ENCODE data around the gene VAV2. TPM values are rescaled to one million over a fixed set of nuclear protein-coding genes. Genes with fewer than 3 reads are reported as not detected.

VAV2 gene
- polyA plus RNA-seq, 1 donor = 48.4 TPM

- H3K4me3 ChIP-seq (ENCODE audit: low read length) = peak within 1 kb of the TSS; percentile 33
- H3K27ac ChIP-seq (ENCODE audit: low read length) = no peak within 1 kb of the TSS
- H3K27me3 ChIP-seq (ENCODE audit: control insufficient read depth, insufficient read depth, low read length) = no peaks in the 10 kb centered on the region
- H3K36me3 ChIP-seq (ENCODE audit: control insufficient read depth, insufficient read depth, low read length) = no peaks in the 10 kb centered on the region
- no peaks in the 10 kb centered on the region for H3K9me3 ChIP-seq (ENCODE audit: control insufficient read depth, low read depth, low read length)
- peaks cover 37% of the 10 kb centered on the region for H3K4me1 ChIP-seq (ENCODE audit: control insufficient read depth, insufficient read depth, low read length)
- peak; percentile 29 to 57 for DNase-seq
- WGBS (ENCODE audit: insufficient coverage, low lambda C conversion rate) = no CpG with 5 or more reads among the region's 25 CpGs
These were observed 254.1 kb downstream of the VAV2 start, which contains the start of gene SARDH for GRCh38 chr9:133737774-133738639. TSS of gene SARDH (minus strand) at chr9:133738352. CDS start at chr9:133734173, 4,179 bp downstream.

- no peak for DNase-seq
- Histone ChIP-seq H3K27ac (ENCODE audit: low read length) (no peak overlapping the region), H3K4me1 (ENCODE audit: control insufficient read depth, insufficient read depth, low read length) (peaks cover 37% of the 10 kb centered on the region), H3K36me3 (ENCODE audit: control insufficient read depth, insufficient read depth, low read length) (no peaks in the 10 kb centered on the region), H3K4me3 (ENCODE audit: low read length) (no peak overlapping the region), H3K9me3 (ENCODE audit: control insufficient read depth, low read depth, low read length) (no peaks in the 10 kb centered on the region), H3K27me3 (ENCODE audit: control insufficient read depth, insufficient read depth, low read length) (no peaks in the 10 kb centered on the region)
- no CpG with 5 or more reads among the region's 15 CpGs for WGBS (ENCODE audit: insufficient coverage, low lambda C conversion rate)
These were observed 254.9 kb downstream of the VAV2 start for GRCh38 chr9:133737071-133737773.

- no CpG with 5 or more reads among the region's 8 CpGs for WGBS (ENCODE audit: insufficient coverage, low lambda C conversion rate)
- Histone ChIP-seq H3K9me3 (ENCODE audit: control insufficient read depth, low read depth, low read length) (no peaks in the 10 kb centered on the region), H3K27ac (ENCODE audit: low read length) (no peak overlapping the region), H3K36me3 (ENCODE audit: control insufficient read depth, insufficient read depth, low read length) (no peaks in the 10 kb centered on the region), H3K4me1 (ENCODE audit: control insufficient read depth, insufficient read depth, low read length) (peaks cover 34% of the 10 kb centered on the region), H3K27me3 (ENCODE audit: control insufficient read depth, insufficient read depth, low read length) (no peaks in the 10 kb centered on the region), H3K4me3 (ENCODE audit: low read length) (no peak overlapping the region)
- no peak for DNase-seq
These were observed 256.2 kb downstream of the VAV2 start for GRCh38 chr9:133735931-133736330.

- H3K9me3 ChIP-seq (ENCODE audit: control insufficient read depth, low read depth, low read length) = no peaks in the 10 kb centered on the region
- no peak overlapping the region for H3K4me3 ChIP-seq (ENCODE audit: low read length)
- no peak overlapping the region for H3K27ac ChIP-seq (ENCODE audit: low read length)
- no peaks in the 10 kb centered on the region for H3K27me3 ChIP-seq (ENCODE audit: control insufficient read depth, insufficient read depth, low read length)
- H3K36me3 ChIP-seq (ENCODE audit: control insufficient read depth, insufficient read depth, low read length) = no peaks in the 10 kb centered on the region
- no peak for DNase-seq
- H3K4me1 ChIP-seq (ENCODE audit: control insufficient read depth, insufficient read depth, low read length) = peaks cover 28% of the 10 kb centered on the region
- WGBS (ENCODE audit: insufficient coverage, low lambda C conversion rate) = no CpG with 5 or more reads among the region's 10 CpGs
These were observed 256.7 kb downstream of the VAV2 start for GRCh38 chr9:133735415-133735775.

DNA sequence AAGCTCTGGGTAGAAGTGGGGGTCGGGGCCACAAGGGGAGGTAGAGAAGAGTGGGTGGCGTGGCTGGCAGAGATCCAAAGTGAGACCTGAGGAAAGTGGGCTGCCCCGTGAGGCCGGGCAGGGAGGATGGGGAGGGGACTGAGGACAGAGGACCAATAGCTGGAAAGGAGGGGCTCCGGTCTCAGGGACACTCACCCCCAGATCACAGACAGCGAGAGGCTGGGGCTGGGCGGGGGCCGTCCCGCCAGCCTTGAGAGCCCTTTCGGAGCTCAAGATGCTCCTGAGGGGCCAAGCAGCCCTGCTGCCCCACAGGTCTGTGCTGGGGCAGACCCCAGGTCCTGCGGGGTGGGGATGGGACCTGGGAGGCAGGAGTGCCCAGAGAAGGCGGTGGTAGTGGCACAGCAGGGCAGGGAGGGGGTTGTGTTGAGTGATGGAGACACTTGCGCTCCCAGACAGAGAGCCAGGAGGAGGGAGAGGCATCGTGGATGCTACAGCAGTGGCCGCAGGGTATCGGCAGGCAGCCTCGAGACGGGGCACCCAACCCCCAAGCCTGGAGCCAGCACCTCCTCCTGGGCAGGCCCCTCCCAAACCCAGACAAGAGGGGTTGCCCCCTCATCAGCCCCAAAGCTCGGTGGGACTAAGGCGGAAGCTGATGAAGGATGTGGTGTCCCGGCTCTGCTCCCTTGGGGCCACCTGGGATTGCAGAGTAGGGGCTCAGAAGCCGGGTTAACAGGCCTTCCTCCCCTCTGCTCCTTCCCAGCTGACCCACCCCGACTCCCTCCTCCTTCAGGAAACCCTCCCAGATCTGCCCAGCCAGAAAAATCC, 257.3 kb downstream of the VAV2 start:
- H3K4me1 ChIP-seq (ENCODE audit: control insufficient read depth, insufficient read depth, low read length) = peaks cover 23% of the 10 kb centered on the region
- no peak for DNase-seq
- no peaks in the 10 kb centered on the region for H3K36me3 ChIP-seq (ENCODE audit: control insufficient read depth, insufficient read depth, low read length)
- no peaks in the 10 kb centered on the region for H3K9me3 ChIP-seq (ENCODE audit: control insufficient read depth, low read depth, low read length)
- no peaks in the 10 kb centered on the region for H3K27me3 ChIP-seq (ENCODE audit: control insufficient read depth, insufficient read depth, low read length)
- H3K4me3 ChIP-seq (ENCODE audit: low read length) = no peak overlapping the region
- WGBS (ENCODE audit: insufficient coverage, low lambda C conversion rate) = 20% methylated on average over 1 of the region's 23 CpGs
- no peak overlapping the region for H3K27ac ChIP-seq (ENCODE audit: low read length)

GRCh38 chr9:133733796-133734533, 258.2 kb downstream of the VAV2 start:
- no CpG with 5 or more reads among the region's 21 CpGs for WGBS (ENCODE audit: insufficient coverage, low lambda C conversion rate)

GRCh38 chr9:133733421-133733795, 258.7 kb downstream of the VAV2 start:
- Histone ChIP-seq H3K36me3 (ENCODE audit: control insufficient read depth, insufficient read depth, low read length) (no peaks in the 10 kb centered on the region), H3K9me3 (ENCODE audit: control insufficient read depth, low read depth, low read length) (no peaks in the 10 kb centered on the region), H3K4me3 (ENCODE audit: low read length) (no peak overlapping the region), H3K4me1 (ENCODE audit: control insufficient read depth, insufficient read depth, low read length) (peaks cover 10% of the 10 kb centered on the region), H3K27ac (ENCODE audit: low read length) (no peak overlapping the region), H3K27me3 (ENCODE audit: control insufficient read depth, insufficient read depth, low read length) (no peaks in the 10 kb centered on the region)
- no peak for DNase-seq
- WGBS (ENCODE audit: insufficient coverage, low lambda C conversion rate) = 90% methylated on average over 2 of the region's 4 CpGs

More at GRCh38 chr9:133733796-133734533, 258.2 kb downstream of the VAV2 start:
- H3K36me3 ChIP-seq (ENCODE audit: control insufficient read depth, insufficient read depth, low read length) = no peaks in the 10 kb centered on the region
- DNase-seq = no peak
- no peaks in the 10 kb centered on the region for H3K9me3 ChIP-seq (ENCODE audit: control insufficient read depth, low read depth, low read length)
- H3K27me3 ChIP-seq (ENCODE audit: control insufficient read depth, insufficient read depth, low read length) = no peaks in the 10 kb centered on the region
- H3K4me1 ChIP-seq (ENCODE audit: control insufficient read depth, insufficient read depth, low read length) = peaks cover 15% of the 10 kb centered on the region
- no peak overlapping the region for H3K27ac ChIP-seq (ENCODE audit: low read length)
- no peak overlapping the region for H3K4me3 ChIP-seq (ENCODE audit: low read length)

DNA sequence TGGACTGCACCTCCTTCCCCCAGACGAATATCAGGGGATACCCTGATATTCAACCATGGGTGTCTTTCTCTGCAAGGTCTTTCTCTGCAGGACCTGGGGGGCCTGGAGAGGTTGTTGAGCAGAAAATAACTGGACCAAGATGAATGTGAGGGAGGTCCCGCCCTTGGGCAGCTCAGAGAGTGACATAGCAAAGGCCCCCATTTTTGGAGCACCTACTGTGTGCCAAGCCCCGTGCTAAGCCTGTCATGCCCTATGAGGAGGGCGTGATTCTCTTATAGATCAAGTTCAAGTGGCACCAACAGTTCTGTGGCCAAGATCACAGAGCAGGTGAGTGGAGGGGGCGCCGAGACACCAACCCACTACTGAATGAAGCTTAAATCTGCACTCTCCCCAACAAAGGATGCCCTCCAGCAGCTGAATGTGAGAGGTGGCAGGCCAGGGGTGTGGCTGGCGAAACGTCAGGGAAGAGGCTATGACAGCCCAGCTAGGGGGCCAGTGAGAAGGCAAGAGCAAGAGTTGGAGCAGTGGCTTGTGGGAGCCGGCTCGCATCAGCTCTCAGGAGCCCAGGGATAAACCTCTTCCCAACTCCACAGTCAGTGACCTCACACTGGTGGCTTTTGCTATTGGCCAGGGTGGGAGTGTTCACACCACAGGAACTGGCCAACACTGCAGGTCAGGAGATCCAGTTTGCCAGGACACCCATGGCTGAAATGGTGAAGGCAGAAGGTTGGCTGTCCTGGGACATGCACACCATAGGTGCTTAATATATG, 259.3 kb downstream of the VAV2 start:
- no peaks in the 10 kb centered on the region for H3K9me3 ChIP-seq (ENCODE audit: control insufficient read depth, low read depth, low read length)
- no peak for DNase-seq
- H3K4me3 ChIP-seq (ENCODE audit: low read length) = no peak overlapping the region
- H3K4me1 ChIP-seq (ENCODE audit: control insufficient read depth, insufficient read depth, low read length) = peaks cover 4% of the 10 kb centered on the region
- WGBS (ENCODE audit: insufficient coverage, low lambda C conversion rate) = no CpG with 5 or more reads among the region's 10 CpGs
- H3K27ac ChIP-seq (ENCODE audit: low read length) = no peak overlapping the region
- H3K27me3 ChIP-seq (ENCODE audit: control insufficient read depth, insufficient read depth, low read length) = no peaks in the 10 kb centered on the region
- H3K36me3 ChIP-seq (ENCODE audit: control insufficient read depth, insufficient read depth, low read length) = no peaks in the 10 kb centered on the region

GRCh38 chr9:133731876-133732638, 260.1 kb downstream of the VAV2 start:
- Histone ChIP-seq H3K4me1 (ENCODE audit: control insufficient read depth, insufficient read depth, low read length) (no peaks in the 10 kb centered on the region), H3K27me3 (ENCODE audit: control insufficient read depth, insufficient read depth, low read length) (no peaks in the 10 kb centered on the region), H3K36me3 (ENCODE audit: control insufficient read depth, insufficient read depth, low read length) (no peaks in the 10 kb centered on the region), H3K4me3 (ENCODE audit: low read length) (no peak overlapping the region), H3K27ac (ENCODE audit: low read length) (no peak overlapping the region), H3K9me3 (ENCODE audit: control insufficient read depth, low read depth, low read length) (no peaks in the 10 kb centered on the region)
- no CpG with 5 or more reads among the region's 30 CpGs for WGBS (ENCODE audit: insufficient coverage, low lambda C conversion rate)
- DNase-seq = no peak
